HG02763 (cell line): ENCODE results near the gene TMPRSS6.

Experiments used
- ATAC-seq: cut with Tn5 transposase; IDR thresholded peaks from one replicate; pipeline ENCODE4 v1.9.1; 2021; ENCODE audit warnings: mild to moderate bottlenecking, moderate library complexity; ENCODE audit not compliant: unreplicated experiment

The TMPRSS6 gene

DNA sequence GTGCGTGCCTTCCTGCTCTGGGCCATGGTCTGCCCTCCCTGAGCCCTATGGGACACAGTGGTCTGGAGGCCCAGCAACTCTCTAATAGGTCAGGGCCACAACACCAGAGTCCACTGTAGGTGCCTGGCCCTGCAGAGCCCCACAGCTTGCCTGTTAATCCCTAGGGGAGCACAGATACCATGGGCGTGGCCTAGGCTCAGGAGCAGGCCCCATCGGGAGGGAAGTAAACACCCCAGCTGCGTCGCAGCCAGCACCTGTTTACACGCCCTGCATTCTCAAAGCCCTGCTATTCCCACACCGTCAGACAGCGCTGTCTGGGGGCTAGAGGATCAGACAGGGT, 55.5 kb downstream of the TMPRSS6 start:
- ATAC-seq, result no peak

DNA sequence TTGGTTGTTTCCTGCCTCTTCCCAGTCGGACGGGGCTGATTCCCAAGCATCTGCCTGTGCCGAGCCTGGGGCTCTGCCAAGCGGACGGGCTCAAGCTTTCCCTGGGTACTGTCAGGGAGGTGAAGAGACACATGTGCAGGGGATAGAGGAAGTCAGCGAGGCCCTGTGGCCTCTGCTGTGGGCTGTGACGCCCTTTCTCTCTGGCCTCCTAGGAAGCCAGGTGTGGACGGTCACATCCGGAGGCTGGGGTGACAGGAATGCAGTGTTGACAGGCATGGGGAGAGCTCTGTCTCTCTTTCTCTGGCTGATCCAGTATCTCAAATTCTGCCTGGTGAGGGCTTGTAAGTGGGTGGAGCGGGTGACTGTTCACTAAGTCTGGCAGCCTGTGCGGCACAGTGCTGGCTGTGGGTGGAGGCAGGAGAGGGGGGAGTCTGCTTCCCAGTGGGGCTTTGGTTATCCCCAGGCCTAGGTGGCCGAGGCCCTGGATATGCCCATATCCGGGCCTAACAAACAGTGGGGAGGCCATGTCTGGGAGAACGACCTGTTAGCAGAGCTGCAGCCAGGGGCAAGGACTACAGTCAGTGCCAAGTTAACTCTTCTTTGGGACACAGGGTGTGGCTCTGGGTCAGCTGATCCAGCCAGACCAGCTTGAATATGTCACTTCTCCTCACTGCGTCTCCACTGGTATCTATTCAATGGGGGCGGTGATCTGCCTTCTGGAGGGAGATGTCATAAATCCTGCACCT, 56.0 kb downstream of the TMPRSS6 start:
- ATAC-seq, result no peak

DNA sequence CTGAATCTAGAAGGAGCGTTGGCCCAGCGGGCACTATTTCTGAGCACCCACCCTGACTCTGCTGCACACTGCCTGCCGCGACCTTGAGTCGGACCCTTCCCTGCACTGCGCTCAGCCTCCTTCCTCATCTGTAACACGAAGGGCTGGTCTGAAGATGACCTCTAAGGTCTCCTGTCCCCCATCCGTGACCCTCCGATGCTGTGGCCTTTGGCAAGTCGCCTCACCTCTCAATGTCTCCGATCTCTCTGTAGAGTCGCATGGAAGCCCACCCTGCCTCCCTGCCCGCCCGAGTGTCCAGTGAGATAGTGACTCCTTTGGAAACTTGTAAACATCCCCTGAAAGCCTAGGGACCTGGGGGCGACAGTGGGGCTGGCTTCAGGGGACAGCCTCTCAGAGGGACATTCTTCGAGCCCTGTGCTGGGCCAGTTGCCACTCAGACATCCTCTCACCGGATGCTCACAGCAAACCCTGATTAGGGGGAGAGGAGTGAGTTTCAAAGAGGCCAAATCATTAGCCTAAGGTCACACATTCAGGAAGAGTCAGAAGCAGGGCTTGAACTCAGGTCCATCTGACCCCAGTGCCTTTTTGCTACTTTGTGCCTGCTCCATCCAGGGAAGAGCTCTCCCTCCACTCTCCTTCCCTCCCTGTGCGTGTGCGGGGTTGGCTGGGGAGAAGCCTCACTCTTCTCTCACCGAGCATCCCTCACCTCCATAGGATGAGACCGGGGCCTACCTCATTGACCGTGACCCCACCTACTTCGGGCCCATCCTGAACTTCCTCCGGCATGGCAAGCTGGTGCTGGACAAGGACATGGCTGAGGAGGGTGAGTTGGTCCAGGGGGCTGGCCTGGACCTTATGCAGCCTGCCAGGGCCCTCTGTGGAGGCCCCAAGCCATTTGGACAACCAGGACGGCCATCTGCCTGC, 56.9 kb downstream of the TMPRSS6 start:
- no peak for ATAC-seq

DNA sequence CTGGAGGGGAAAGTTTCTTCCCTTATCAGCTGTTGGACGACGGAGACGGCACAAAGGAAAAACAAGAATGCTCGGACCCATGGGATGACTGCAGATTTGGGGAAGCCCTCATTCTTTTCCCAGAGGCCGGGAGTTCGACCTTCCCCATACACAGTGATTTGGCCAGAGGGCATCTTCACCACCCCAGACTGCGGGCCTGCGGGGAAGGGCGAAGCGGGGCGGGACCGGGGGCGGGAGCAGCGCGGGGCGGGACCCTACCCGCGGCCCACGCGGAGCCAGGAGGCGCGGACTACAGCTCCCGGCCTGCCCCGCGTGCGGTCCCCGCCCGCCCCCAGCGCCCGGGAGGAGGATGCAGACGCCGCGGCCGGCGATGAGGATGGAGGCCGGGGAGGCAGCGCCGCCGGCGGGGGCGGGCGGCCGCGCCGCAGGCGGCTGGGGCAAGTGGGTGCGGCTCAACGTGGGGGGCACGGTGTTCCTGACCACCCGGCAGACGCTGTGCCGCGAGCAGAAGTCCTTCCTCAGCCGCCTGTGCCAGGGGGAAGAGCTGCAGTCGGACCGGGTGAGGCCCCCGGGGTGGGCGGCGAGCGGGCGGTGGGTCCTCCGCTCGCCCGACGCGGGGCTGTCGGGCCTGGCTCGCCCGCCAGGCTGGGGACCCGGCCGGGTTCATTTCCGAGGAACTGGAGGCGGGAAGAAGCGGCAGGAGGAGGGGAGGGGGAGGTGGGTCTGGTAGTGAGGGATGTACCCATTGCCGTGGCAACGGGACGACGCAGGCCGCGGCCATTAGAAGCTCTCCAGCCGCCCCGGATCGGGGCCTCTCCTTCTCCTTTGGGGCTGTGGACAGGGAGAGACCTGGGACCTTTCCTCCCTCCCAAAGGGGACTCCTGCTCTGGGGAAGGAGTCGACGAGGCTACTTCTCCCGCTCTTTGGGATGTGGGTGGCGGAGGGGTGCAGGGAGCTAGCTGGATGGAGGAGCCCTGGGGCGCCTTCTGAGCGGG, 57.8 kb downstream of the TMPRSS6 start, which contains the start of gene KCTD17:
Gene KCTD17 (plus strand): TSS at position 352 of the 995 bp plus-strand sequence. CDS start 19 bp downstream, at position 371.
- peak; percentile 60 for ATAC-seq

DNA sequence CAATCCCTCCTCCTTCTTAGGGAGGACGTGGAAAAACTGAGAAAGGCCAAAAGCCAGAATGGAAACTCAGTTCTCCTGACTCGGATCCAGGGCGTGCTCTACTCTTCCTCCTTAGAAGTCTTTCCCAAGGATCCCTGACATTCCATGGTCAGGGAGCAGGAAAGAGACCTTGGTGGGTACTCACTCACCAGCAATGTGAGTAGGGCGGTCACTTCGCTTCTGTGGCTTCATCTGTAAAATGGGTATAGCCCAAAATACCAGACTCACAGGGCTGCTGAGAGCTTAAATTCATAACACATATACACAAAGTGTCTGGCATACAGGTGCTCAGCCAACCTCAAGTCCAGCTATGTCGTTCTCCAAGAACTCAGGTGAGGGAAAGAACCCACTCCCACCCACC, 58.6 kb downstream of the TMPRSS6 start:
- no peak for ATAC-seq

DNA sequence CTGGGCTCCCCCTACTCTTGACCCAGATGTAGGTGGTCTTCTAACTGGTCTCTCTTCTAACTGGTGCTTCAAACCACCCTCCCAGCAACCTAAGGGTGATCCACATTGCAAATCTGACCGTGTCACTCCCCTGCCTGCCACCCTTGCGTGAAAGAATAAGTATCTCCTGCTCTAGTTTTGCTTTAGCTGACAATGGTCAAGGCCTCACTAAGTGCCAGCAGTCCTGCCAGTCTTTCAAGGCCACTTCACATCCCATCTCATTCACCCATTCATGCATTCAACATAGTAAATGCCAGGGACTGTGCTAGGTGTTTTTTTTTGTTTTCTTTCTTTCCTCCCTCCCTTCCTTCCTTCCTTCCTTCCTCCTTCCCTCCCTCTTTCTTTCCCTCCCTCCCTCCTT, 60.3 kb downstream of the TMPRSS6 start:
- no peak for ATAC-seq

DNA sequence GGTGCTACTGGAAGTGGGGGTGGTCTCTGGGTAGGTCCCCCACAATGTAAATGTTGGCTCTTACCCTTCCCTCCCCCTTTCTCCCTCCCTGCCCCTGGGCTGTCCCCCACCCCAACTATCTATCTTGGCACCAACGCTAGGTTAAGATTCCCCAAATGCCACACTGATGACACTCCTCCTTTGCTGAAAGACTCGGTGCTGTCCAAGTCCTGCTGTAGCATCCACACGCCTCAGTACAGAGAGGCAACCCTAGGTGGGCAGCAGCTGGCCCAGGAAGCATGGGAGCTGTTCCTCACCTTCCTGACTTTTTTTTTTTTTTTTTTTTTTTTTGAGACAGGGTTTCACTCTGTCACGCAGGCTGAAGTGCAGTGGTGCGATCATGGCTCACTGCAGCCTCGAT, 61.4 kb downstream of the TMPRSS6 start:
- no peak for ATAC-seq

DNA sequence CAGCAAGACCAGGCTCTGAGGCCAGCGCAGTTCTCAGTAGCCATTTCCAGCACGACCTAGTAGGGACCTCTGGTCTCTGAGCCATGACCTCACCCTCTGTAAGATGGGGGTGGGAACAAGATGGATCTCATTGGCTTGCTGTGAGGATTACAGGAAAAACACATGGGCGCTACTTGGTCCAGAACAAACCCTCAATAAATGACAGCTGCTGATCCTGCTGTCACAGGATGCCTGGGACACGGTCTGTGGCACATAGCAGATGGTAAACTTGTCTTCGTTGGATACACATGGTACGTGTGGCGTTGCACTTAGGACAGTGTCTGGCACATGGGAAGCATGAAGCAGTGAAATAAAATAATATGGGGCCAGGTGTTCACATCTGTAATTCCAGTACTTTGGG, 62.5 kb downstream of the TMPRSS6 start:
- no peak for ATAC-seq

DNA sequence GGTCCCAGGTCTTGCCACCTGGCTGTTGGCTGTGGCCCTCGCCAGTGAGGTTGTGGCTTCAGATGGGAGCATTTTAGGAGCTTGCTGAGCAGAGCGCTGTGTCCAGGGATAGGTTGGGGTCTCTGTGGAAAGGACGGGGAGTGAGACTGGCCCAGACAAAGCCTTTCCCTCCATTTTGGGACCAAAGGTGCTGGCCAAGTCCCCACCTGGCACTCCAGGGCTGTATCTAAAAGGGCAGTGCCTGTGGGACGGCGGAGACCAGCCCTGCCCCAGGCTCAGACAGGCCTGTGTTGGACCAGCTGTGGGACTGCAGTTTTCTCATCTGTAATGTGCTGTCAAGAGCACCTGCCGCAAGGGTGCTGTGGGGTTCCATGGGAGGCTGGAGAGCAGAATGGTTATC, 62.9 kb downstream of the TMPRSS6 start:
- ATAC-seq, result no peak

DNA sequence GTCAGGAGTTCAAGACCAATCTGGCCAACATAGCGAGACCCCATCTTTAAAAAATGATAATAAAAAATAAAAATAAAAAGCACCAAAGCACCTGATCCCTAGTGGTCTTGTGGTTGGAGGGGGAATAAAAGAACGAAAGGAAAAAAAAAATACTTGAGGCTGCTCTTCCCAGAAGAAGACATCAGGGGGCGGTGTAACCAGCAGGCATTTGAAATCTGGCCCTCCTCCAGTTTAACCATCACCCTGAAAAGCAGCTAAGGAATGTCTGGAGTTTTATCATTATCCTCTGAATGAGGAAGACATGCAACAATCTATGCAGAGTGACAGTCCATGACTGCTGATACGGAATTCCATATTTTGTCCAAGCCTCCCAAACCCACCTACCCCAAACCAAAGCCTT, 63.6 kb downstream of the TMPRSS6 start:
- no peak for ATAC-seq

DNA sequence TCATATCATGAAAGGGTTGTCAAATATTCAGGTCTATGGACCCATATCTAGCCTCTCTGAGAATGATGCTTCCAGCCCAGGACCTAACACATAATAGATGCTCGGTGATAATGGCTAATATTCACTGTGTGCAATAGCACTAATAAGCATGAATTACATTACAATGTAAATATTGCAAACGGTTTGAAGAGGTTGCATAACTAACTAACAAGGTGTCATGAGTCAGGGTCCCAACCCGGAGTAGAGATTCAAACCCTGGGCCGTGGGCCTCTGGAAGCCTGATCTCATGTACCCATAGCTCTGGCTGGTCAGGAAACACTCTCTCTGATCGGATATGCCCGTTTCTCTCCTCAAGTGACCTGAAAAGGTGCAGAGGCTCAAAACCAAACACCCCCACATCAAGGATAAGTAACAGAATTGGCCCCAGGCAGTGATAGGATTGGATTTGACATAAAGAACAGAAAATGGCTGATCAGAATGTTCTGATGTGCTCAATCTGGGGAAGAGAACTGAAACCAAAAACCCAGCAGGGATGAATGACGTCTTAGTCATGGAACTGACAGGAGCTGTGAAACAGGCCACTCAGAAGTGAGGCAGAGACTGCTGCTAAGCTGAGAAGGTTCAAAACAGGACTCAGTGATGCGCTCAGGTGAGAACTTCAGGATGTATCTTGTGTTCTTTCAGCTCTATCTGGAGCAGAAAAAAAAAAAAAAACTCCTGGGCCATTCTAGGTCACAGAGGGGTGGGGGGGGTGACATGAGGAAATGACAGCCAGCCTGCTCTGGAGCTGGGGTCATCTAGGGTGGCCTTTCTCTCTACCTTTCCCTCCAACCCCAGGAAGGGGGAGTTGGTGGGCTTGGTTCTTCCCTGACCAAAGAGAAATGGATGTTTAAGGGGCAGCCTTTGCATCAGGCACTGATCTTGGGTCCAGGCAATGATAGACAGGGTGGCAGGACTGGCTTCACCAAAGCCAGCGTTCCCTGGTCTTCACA, 64.6 kb downstream of the TMPRSS6 start:
- ATAC-seq, result no peak

DNA sequence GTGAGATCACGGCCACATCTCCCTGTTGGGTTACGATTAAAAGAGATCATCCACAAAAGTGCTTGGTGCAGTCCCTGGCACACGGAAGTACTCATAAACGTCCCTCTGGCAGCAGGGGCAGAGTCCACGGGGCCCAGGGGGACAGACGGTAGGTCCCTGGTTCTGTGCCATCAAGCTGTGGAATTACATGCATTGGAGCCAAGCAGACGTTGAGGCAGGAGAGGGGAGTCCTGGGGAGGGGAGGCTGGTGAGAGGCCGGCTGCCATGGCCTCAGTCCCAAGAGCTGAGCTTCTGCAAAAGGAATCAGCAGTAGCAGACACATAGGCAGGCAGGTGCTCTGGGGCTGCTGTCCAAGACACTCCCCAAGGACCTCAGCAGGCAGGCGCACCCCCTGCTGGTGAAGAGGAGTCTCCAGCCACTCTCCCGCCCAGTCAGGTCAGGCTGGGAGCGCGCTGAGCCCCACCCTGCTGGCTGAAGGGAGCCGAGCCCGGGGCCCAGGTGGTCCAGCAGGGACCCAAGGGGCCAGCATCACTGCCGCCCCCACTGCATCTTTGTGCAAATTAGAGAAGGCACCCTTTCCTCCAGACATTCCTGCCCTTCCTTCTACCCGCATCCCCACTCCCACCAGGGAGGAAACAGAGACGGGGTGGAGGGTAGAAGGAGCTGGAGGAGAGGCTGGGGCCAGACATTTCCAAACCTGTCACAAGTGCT, 65.5 kb downstream of the TMPRSS6 start:
- ATAC-seq, result no peak

DNA sequence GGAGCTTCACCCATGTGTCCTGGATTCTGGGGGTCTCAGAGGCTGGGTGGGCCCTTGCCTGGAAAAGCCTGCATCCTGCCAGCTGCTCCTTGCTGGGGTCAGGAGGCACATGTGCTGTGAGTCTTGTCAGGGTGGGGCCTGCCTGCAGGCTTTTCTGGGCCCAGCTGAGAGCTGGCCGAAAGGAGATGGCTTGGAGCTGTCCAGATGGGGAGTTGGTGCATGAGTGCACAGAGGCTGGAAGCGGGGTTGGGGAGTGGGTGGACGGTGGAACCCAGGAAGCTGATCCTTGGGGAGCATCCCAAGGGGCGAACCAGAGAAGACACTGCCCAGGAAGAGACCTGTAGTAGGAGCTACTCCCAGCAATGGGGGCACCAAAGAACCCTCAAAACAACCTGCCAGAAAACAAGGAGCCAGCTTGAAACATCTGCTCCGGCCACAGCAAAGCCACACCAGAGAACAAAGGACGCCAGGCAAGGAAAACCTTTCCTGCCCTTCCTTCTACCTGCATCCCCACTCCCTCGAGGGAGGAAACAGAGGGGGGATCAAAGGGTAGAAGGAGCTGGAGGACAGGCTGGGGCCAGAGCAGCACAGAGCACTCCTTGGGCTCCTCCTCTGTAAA, 66.2 kb downstream of the TMPRSS6 start:
- ATAC-seq, result no peak

DNA sequence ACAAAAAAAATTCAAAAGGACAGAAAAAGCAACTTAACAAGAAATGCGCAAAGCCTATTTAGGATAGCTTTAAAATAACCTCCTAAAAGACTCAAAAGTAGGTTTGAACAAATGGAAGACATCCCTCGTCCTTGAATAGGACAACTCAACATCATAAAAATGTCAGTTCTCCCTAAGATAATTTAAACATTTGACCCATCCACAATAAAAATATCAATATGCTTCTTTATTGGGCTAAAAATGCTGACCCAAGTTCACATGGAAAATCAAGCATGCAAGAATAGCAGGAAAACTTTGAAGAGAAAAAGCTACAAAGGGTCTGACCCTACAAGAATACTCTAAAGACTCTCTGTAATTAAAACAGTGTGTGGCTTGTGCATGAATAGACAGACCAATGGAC, 70.0 kb downstream of the TMPRSS6 start:
- ATAC-seq, result no peak

DNA sequence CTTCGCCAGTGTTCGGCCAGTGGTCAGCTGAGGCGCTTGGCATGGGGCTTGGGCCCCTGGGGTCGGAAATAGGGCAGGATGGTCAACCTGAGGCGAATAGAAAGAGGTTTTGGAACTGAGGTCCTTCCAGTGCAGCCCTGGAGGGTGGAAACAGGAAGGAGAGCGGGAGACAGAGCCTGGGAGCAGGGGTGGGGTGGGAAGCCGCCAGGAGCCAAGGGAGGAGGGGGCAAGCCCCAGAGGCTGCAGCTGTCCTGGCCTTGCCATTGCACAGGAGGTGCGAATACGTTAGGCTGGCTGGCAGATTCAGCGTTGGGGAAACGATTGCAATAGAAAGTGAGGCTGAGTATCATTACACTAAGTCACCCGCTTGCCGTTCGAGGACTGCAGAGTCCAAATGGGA, 71.8 kb downstream of the TMPRSS6 start:
- ATAC-seq, result no peak

DNA sequence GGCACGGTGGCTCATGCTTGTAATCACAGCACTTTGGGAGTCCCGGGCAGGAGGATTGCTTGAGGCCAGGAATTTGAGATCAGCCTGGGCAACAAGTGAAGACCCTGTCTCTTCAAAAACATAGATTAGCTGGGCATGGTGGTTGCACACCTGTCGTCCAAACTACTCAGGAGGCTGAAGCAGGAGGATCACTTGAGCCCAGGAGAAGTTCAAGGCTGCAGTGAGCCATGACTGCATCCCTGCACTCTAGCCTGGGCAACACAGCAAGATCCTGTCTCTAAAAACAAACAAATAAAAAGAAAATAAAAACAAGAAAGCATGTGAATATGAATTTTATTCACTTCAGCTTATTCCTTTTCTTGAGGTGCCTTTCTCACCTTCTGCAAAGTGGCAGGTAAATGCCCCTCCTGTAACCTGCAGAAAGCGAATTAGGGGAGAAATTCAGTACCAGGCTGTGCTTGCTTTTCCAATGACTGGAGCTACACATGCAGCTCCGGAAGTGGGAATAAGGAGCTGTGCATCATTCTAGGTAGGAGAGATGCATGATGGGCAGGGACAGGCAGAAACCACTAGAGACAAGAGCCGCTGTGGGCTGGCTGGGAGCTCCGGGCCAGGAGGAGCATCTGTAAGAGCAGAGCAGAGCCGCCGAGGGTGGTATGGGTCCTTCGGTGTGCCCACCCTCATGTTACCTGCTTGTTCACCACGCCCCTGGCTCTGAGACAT, 72.7 kb downstream of the TMPRSS6 start:
- no peak for ATAC-seq

DNA sequence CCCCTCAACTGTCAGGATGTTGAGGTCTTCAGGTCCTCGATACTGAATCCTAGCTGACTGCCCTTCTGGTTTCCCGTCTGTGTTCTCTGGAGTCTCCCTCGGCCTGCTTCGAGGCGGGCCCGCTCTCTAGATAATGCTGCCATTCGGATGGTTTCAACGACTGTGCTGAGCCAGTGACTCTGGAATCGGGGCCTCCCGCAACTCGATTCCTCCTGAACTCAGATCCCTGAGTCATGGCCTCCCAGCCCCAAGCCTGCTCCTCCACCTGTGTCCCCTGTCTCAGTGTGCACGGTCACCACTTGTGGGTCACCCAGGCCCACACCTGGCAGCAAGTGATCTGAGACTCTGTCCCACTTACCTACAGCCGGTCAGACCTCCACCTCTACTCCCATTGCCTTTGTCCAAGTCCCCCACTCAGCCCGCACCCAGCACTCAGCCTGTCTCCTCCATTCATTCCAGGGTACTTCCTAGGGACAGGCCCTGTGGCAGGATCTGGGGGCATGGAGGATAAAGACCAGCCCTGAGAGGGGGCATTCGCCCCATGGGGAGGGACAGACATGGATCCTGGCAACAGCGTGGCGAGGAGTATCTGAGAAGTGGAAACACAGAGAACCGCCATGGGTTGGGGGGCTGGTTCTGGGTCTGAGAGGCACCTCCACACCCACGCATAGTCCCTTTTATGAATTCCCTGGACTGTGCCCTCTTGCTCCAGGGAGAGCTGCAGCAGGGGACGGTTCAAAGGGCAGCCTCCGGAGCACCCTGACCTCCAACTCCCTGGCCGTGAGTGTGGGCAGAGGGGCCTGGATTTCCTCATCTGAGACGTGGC, 75.7 kb downstream of the TMPRSS6 start:
- ATAC-seq, result no peak
